ENCODE results near the gene PNPO. TPM values are rescaled to one million over a fixed set of nuclear protein-coding genes. Genes with fewer than 3 reads are reported as not detected.

PNPO gene
- total RNA-seq: 6.9 TPM

GRCh38 chr17:47941246-47942095 is at the start of gene PNPO:
Gene PNPO, plus strand, starts transcription at chr17:47941571. Its CDS starts 105 bp downstream, at chr17:47941676.

GRCh38 chr17:47895856-47896671 is 45.3 kb upstream of the PNPO start, which contains the start of gene SP2:
Gene SP2, plus strand, starts transcription at chr17:47896236. Its CDS starts 51 bp downstream, at chr17:47896287.

GRCh38 chr17:47957591-47958490 is 16.5 kb downstream of the PNPO start, which contains the start of gene PRR15L:
Gene PRR15L, minus strand, starts transcription at chr17:47957883. Its CDS starts 4,649 bp downstream, at chr17:47953234.

GRCh38 chr17:47970725-47971499 is 29.5 kb downstream of the PNPO start, which contains the start of gene CDK5RAP3:
Gene CDK5RAP3, plus strand, starts transcription at chr17:47971113. Its CDS starts 34 bp downstream, at chr17:47971147.

Other genes with a start within 250 kb of the PNPO start
- gene TBKBP1, start 247.4 kb upstream of the PNPO start, total RNA-seq: 19.1 TPM
- not detected for gene TBX21, start 208.3 kb upstream of the PNPO start, total RNA-seq
- 17.8 TPM for gene OSBPL7, start 119.8 kb upstream of the PNPO start, total RNA-seq
- 13.5 TPM for gene MRPL10, start 110.0 kb upstream of the PNPO start, total RNA-seq
- not detected for gene LRRC46, start 109.9 kb upstream of the PNPO start, total RNA-seq
- 37.6 TPM for gene SCRN2, start 100.3 kb upstream of the PNPO start, total RNA-seq
- gene SP6, start 90.4 kb upstream of the PNPO start, total RNA-seq: not detected
- 1.3 TPM for gene SP2, start 45.3 kb upstream of the PNPO start, total RNA-seq
- gene PRR15L, start 16.3 kb downstream of the PNPO start, total RNA-seq: not detected
- gene CDK5RAP3, start 29.5 kb downstream of the PNPO start, total RNA-seq: 117 TPM
- gene COPZ2, start 96.2 kb downstream of the PNPO start, total RNA-seq: not detected
- gene NFE2L1, start 106.8 kb downstream of the PNPO start, total RNA-seq: 32.9 TPM
- gene CBX1, start 159.9 kb downstream of the PNPO start, total RNA-seq: 83.3 TPM
- gene SNX11, start 166.2 kb downstream of the PNPO start, total RNA-seq: 8.8 TPM

Measured in parietal lobe (tissue), 1 donor.